HepG2 (cell line): ENCODE measurements around the gene SDK1. TPM values are rescaled to one million over a fixed set of nuclear protein-coding genes. Genes with fewer than 3 reads are reported as not detected.
A peak's percentile ranks its signal among the peaks of the same experiment; 100 is the strongest.

Experiments
- ATAC-seq: fragments of 200-7000 bp; cut with Tn5 transposase; 3 replicates; pipeline ENCODE4 v1.9.1; 2020; ENCODE audit warnings: mild to moderate bottlenecking, moderate library complexity
- BruUV-seq: library from RNA; stranded (reverse); fragments of 400-500 nt; replicated peaks from 2 replicates; lab custom pipeline; 2021; lab: Mats Ljungman, UMichigan
- CTCF ChIA-PET: fragments of 300-600 bp; formaldehyde crosslinking; extraction: SDS; loops from one replicate; lab custom pipeline; 2021; ENCODE audit warnings: low total read pairs, inconsistent platforms, low intra/inter-chr PET ratio; lab: Yijun Ruan, JAX
- POLR2A ChIA-PET: fragments of 350-600 bp; sonication (Branson Sonifier 250); formaldehyde crosslinking; loops from one replicate; lab custom pipeline; 2020; ENCODE audit warnings: antibody characterized with exemption, inconsistent platforms; lab: Yijun Ruan, JAX
- DNase-seq: peaks from one replicate; pipeline ENCODE4 v3.0.0-alpha.2; 2015; ENCODE audit warnings: low spot score
- FAIRE-seq: peaks from 3 replicates; lab custom pipeline; 2011; peaks lifted over from hg19 to GRCh38; lab: Jason Lieb, UNC
- H2AFZ ChIP-seq: one replicate; pipeline ENCODE4 v1.6.1; 2011; ENCODE audit warnings: low read length, inconsistent platforms
- H3K27ac ChIP-seq: fragments of 300-600 bp; 3 replicates; pipeline ENCODE4 v1.8.0; 2011; ENCODE audit warnings: mixed run types, mild to moderate bottlenecking, mixed read lengths, low read length, inconsistent platforms; ENCODE audit not compliant: insufficient read depth; ENCODE audit errors: extremely low read length
- H3K27me3 ChIP-seq, 2 experiments: fragments of 200-600 bp in 1 of 2; 2 replicates in 1 of 2; 3 replicates in 1 of 2; pipeline versions ENCODE4 v1.6.0 to v1.8.0; 2011; ENCODE audit warnings: low read length in 2 of 2, mild to moderate bottlenecking in 2 of 2, moderate library complexity in 2 of 2, inconsistent platforms in 1 of 2; ENCODE audit not compliant: insufficient read depth in 2 of 2, control insufficient read depth in 1 of 2
- H3K36me3 ChIP-seq, 2 experiments: fragments of 200-600 bp in 1 of 2; replicated peaks in 1 of 2; 2 replicates in 1 of 2; 3 replicates in 1 of 2; pipeline versions ENCODE4 v1.5.1 to v1.8.0; 2011; ENCODE audit warnings: low read length in 2 of 2, inconsistent platforms in 1 of 2; ENCODE audit not compliant: insufficient read depth in 2 of 2, control insufficient read depth in 1 of 2
- H3K4me1 ChIP-seq: 2 replicates; pipeline ENCODE4 v1.5.1; 2012; ENCODE audit warnings: low read length, inconsistent platforms; ENCODE audit not compliant: insufficient read depth
- H3K4me2 ChIP-seq: 2 replicates; pipeline ENCODE4 v1.6.0; 2011; ENCODE audit warnings: low read depth, low read length, inconsistent platforms
- H3K4me3 ChIP-seq, 3 experiments: fragments of 200-600 bp in 1 of 3; sonication (generic), shearing (Covaris generic) in 1 of 3; replicated peaks in 1 of 3; 2 replicates each; pipeline ENCODE4 v1.5.1; 2011 to 2016; ENCODE audit warnings: low read length in 3 of 3, inconsistent platforms in 2 of 3, low read depth in 2 of 3, mild to moderate bottlenecking in 2 of 3, control low read depth in 1 of 3, mixed read lengths in 1 of 3; ENCODE audit not compliant: insufficient read depth in 1 of 3
- H3K79me2 ChIP-seq: one replicate; pipeline ENCODE4 v1.6.1; 2011; ENCODE audit warnings: low read length, inconsistent platforms; ENCODE audit not compliant: insufficient read depth
- H3K9ac ChIP-seq: 2 replicates; pipeline ENCODE4 v1.6.0; 2011; ENCODE audit warnings: mild to moderate bottlenecking, low read depth, low read length, inconsistent platforms; ENCODE audit not compliant: insufficient read depth
- H3K9me3 ChIP-seq: 2 replicates; pipeline ENCODE4 v1.5.1; 2012; ENCODE audit warnings: mild to moderate bottlenecking, low read length
- H4K20me1 ChIP-seq: 2 replicates; pipeline ENCODE4 v1.6.0; 2011; ENCODE audit warnings: inconsistent platforms, mild to moderate bottlenecking, low read length, moderate library complexity; ENCODE audit not compliant: insufficient read depth
- CHCHD3 ChIP-seq: sonication (generic); formaldehyde crosslinking; IDR thresholded peaks from 2 replicates; pipeline ENCODE4 v1.8.0; 2022; ENCODE audit warnings: mild to moderate bottlenecking, missing genetic modification reagents, moderate library complexity
- FOXK2 ChIP-seq: fragments of 450-650 bp; IDR thresholded peaks from 2 replicates; pipeline ENCODE4 v1.6.1; 2016
- HOXA9 ChIP-seq: sonication (generic); formaldehyde crosslinking; IDR thresholded peaks from 2 replicates; pipeline ENCODE4 v1.8.1; 2022; ENCODE audit warnings: missing genetic modification reagents, mild to moderate bottlenecking, moderate library complexity, borderline replicate concordance
- KAT2B ChIP-seq: fragments of 150-350 bp; IDR thresholded peaks from 2 replicates; pipeline ENCODE4 v1.6.1; 2014; ENCODE audit warnings: low read depth, low read length, borderline replicate concordance
- SATB2 ChIP-seq: sonication (generic); formaldehyde crosslinking; IDR thresholded peaks from 2 replicates; pipeline ENCODE4 v1.5.0; 2020; ENCODE audit warnings: missing genetic modification reagents
- SNAI1 ChIP-seq: sonication (generic); formaldehyde crosslinking; IDR thresholded peaks from 2 replicates; pipeline ENCODE4 v1.5.0; 2020; ENCODE audit warnings: mild to moderate bottlenecking, missing genetic modification reagents, borderline replicate concordance
- STAG1 ChIP-seq: sonication (generic); formaldehyde crosslinking; IDR thresholded peaks from 2 replicates; pipeline ENCODE4 v1.4.0; 2020; ENCODE audit warnings: missing genetic modification reagents
- ZEB1 ChIP-seq: IDR thresholded peaks from 2 replicates; pipeline ENCODE4 v1.6.1; 2012; ENCODE audit warnings: mild to moderate bottlenecking, low read depth, inconsistent platforms; ENCODE audit not compliant: insufficient replicate concordance
- ZNF619 ChIP-seq: sonication (generic); formaldehyde crosslinking; IDR thresholded peaks from 2 replicates; pipeline ENCODE4 v1.4.0; 2020; ENCODE audit warnings: mild to moderate bottlenecking, missing genetic modification reagents
- ZNF773 ChIP-seq: sonication (generic); formaldehyde crosslinking; IDR thresholded peaks from 2 replicates; pipeline ENCODE4 v1.4.0; 2020; ENCODE audit warnings: missing genetic modification reagents, borderline replicate concordance
- WGBS: methylation state at CpG from one replicate; pipeline ENCODE4 v1.1.6; 2017; ENCODE audit warnings: low lambda C conversion rate; 5-methylcytosine and 5-hydroxymethylcytosine counted together
- in situ Hi-C: cut with HindIII; loops from 2 replicates; pipeline ENCODE4 v1.10.0; 2017; ENCODE audit warnings: low pct_unique_long_range_greater_than_20kb; ENCODE audit not compliant: extremely low pct_ligation_motif_present
- intact Hi-C: fragments of 100-400 bp; cut with micrococcal nuclease; formaldehyde crosslinking; loops from one replicate; pipeline ENCODE4 v1.10.0; 2022; ENCODE audit not compliant: unreplicated experiment
- polyA plus RNA-seq, 8 experiments: library from polyadenylated mRNA; depleted of rRNA in 3 of 8; stranded (reverse) in 7 of 8; unstranded in 1 of 8; fragments of >200 nt; fragmentation: Illumina TruSeq in 4 of 8; extraction: Trizol in 4 of 8; gene quantifications; 2 replicates each; pipeline versions ENCODE4 v1.2.1 to v1.2.3, GENCODE V29; 2011 to 2016; ENCODE audit warnings: low read depth in 4 of 8, missing spikeins in 1 of 8, mixed read lengths in 1 of 8; ENCODE audit not compliant: insufficient read depth in 1 of 8
- total RNA-seq, 5 experiments: library from RNA; depleted of rRNA; stranded (reverse); fragments of >200 nt; fragmentation: Illumina TruSeq; extraction: Trizol; gene quantifications; 2 replicates each; pipeline ENCODE4 v1.2.3, GENCODE V29; 2016; ENCODE audit warnings: low read depth in 1 of 5
- TF ChIP-seq, protein P1 (sequence below): sonication (generic); formaldehyde crosslinking; IDR thresholded peaks from 2 replicates; pipeline ENCODE4 v1.4.0; 2020; ENCODE audit warnings: missing genetic modification reagents, borderline replicate concordance
- TF ChIP-seq, protein P2 (sequence below): sonication (generic); formaldehyde crosslinking; IDR thresholded peaks from 2 replicates; pipeline ENCODE4 v1.5.0; 2020; ENCODE audit warnings: missing genetic modification reagents

Gene SDK1
- total and polyA plus RNA-seq, 2 of the 13 experiments (the other 11 are each of a cell fraction or from before 2014, with no cell fraction given), result 0.35 to 2.4 TPM

DNA sequence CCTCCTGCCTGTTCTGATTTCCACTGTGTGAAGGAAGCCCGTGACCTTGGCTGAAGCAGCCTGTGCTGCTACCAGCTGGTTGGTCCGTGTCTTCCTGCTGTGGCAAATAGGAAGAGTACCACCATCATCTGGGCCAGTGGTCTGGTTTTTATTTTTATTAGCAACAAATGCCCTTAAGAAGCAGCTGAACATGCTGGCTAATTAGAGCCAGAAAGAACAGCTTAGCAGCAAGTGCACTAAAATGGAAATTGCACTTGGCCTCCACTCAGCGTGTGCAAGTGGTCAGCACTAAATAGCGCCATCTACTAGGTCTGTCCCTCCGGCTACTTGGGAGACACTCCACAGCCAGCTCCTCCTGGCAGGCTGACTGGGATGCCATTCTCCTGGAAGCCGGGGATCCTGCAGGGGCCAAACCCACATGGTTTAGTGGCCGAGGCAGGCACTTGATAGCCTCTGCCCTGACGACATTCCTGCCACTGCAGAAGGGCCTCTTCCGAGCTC, 690.7 kb downstream of the SDK1 start (continued):
- TF ChIP-seq, protein P1, sequence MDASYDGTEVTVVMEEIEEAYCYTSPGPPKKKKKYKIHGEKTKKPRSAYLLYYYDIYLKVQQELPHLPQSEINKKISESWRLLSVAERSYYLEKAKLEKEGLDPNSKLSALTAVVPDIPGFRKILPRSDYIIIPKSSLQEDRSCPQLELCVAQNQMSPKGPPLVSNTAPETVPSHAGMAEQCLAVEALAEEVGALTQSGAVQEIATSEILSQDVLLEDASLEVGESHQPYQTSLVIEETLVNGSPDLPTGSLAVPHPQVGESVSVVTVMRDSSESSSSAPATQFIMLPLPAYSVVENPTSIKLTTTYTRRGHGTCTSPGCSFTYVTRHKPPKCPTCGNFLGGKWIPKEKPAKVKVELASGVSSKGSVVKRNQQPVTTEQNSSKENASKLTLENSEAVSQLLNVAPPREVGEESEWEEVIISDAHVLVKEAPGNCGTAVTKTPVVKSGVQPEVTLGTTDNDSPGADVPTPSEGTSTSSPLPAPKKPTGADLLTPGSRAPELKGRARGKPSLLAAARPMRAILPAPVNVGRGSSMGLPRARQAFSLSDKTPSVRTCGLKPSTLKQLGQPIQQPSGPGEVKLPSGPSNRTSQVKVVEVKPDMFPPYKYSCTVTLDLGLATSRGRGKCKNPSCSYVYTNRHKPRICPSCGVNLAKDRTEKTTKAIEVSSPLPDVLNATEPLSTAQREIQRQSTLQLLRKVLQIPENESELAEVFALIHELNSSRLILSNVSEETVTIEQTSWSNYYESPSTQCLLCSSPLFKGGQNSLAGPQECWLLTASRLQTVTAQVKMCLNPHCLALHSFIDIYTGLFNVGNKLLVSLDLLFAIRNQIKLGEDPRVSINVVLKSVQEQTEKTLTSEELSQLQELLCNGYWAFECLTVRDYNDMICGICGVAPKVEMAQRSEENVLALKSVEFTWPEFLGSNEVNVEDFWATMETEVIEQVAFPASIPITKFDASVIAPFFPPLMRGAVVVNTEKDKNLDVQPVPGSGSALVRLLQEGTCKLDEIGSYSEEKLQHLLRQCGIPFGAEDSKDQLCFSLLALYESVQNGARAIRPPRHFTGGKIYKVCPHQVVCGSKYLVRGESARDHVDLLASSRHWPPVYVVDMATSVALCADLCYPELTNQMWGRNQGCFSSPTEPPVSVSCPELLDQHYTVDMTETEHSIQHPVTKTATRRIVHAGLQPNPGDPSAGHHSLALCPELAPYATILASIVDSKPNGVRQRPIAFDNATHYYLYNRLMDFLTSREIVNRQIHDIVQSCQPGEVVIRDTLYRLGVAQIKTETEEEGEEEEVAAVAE (CRISPR knock-in tag), result no peak
- TF ChIP-seq STAG1 (CRISPR knock-in tag) (peak; percentile 28; the same call in 1 of the 2 replicates), ZEB1 (no peak), FOXK2 (no peak)

DNA sequence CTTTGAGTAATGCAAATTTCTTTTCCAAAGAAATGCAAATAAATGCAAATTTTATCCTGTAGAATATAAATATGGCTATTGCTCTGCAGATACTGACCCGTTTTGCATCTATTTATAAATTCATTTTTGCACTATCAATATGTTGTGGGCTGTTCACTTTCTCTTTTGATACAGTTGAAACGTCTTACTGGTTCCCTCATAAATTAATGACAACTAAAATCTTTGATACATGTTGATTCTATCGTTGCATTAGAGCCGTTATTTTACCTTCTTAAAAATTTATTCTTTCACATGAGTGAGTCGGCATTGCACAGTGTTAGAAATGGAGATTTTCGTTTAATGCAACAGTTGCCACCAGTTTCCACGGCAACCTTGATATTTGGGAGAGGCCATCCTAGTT, 691.8 kb downstream of the SDK1 start:
- H3K9me3 ChIP-seq, result no peaks in the 10 kb centered on the region
- no peaks in the 10 kb centered on the region for H3K27me3 ChIP-seq
- no peak overlapping the region for H3K9ac ChIP-seq
- TF ChIP-seq HOXA9 (no peak), SATB2 (no peak), SNAI1 (CRISPR knock-in tag) (no peak), CHCHD3 (CRISPR knock-in tag) (no peak), ZNF773 (CRISPR knock-in tag) (no peak), ZNF619 (CRISPR knock-in tag) (no peak), KAT2B (no peak)
- TF ChIP-seq, protein P2, sequence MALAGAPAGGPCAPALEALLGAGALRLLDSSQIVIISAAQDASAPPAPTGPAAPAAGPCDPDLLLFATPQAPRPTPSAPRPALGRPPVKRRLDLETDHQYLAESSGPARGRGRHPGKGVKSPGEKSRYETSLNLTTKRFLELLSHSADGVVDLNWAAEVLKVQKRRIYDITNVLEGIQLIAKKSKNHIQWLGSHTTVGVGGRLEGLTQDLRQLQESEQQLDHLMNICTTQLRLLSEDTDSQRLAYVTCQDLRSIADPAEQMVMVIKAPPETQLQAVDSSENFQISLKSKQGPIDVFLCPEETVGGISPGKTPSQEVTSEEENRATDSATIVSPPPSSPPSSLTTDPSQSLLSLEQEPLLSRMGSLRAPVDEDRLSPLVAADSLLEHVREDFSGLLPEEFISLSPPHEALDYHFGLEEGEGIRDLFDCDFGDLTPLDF, result no peak
- intact Hi-C loops, result no loop called here
- no peaks in the 10 kb centered on the region; a peak in 1 of 5 replicates for H3K36me3 ChIP-seq
- 82% methylated on average over 7 of the region's 7 CpGs for WGBS
- H3K27ac ChIP-seq, result no peak overlapping the region
- in situ Hi-C loops, result no loop called here
- ATAC-seq (no peak), FAIRE-seq (no peak), DNase-seq (no peak)
- CTCF ChIA-PET, result no interaction called here
- no peak overlapping the region for H3K4me3 ChIP-seq
- no peaks in the 10 kb centered on the region for H3K4me1 ChIP-seq
- no peak overlapping the region for H3K4me2 ChIP-seq
- no peaks in the 10 kb centered on the region for H4K20me1 ChIP-seq
- H2AFZ ChIP-seq, result no peak overlapping the region
- POLR2A ChIA-PET, result no interaction called here
- BruUV-seq, result no TSS peak
- no peaks in the 10 kb centered on the region for H3K79me2 ChIP-seq
